HEK293T (cell line): ENCODE measurements around the gene SLC28A1.
A peak's percentile ranks its signal among the peaks of the same experiment; 100 is the strongest.

Experiments used
- CTCF ChIA-PET: fragments of 350-600 bp; formaldehyde crosslinking; extraction: SDS; loops from one replicate; lab custom pipeline; 2021; ENCODE audit warnings: antibody characterized with exemption, inconsistent platforms; lab: Yijun Ruan, JAX
- POLR2A ChIA-PET: fragments of 350-600 bp; formaldehyde crosslinking; extraction: SDS; loops from one replicate; lab custom pipeline; 2020; ENCODE audit warnings: antibody characterized with exemption, inconsistent platforms; lab: Yijun Ruan, JAX
- DNase-seq: peaks from one replicate; pipeline ENCODE4 v3.0.0; 2012; ENCODE audit warnings: mixed read lengths; ENCODE audit errors: extremely low spot score
- ARNT ChIP-seq: fragments of 450-650 bp; IDR thresholded peaks from 2 replicates; pipeline ENCODE4 v1.6.1; 2017; ENCODE audit warnings: mild to moderate bottlenecking
- BHLHE40 ChIP-seq: fragments of 450-650 bp; IDR thresholded peaks from 2 replicates; pipeline ENCODE4 v1.6.1; 2016; ENCODE audit warnings: mild to moderate bottlenecking, moderate library complexity, borderline replicate concordance
- CTBP1 ChIP-seq: fragments of 450-650 bp; IDR thresholded peaks from 2 replicates; pipeline ENCODE4 v1.6.1; 2016; ENCODE audit warnings: borderline replicate concordance
- ELF4 ChIP-seq: fragments of 450-650 bp; IDR thresholded peaks from 2 replicates; pipeline ENCODE4 v1.6.1; 2017; ENCODE audit warnings: antibody characterized with exemption
- FOXA1 ChIP-seq: fragments of 450-650 bp; IDR thresholded peaks from 2 replicates; pipeline ENCODE4 v1.6.1; 2016; ENCODE audit warnings: mild to moderate bottlenecking
- FOXK2 ChIP-seq: fragments of 450-650 bp; IDR thresholded peaks from 2 replicates; pipeline ENCODE4 v1.6.1; 2016; ENCODE audit warnings: mild to moderate bottlenecking
- FOXM1 ChIP-seq: fragments of 450-650 bp; IDR thresholded peaks from 2 replicates; pipeline ENCODE4 v1.6.1; 2017; ENCODE audit warnings: mild to moderate bottlenecking, borderline replicate concordance
- HDGF ChIP-seq: fragments of 450-650 bp; IDR thresholded peaks from 2 replicates; pipeline ENCODE4 v1.6.1; 2017; ENCODE audit warnings: antibody characterized with exemption, borderline replicate concordance
- L3MBTL2 ChIP-seq: fragments of 450-650 bp; conservative IDR thresholded peaks from 2 replicates; pipeline ENCODE4 v1.6.1; 2016; ENCODE audit warnings: mild to moderate bottlenecking
- LEF1 ChIP-seq: fragments of 450-650 bp; IDR thresholded peaks from 2 replicates; pipeline ENCODE4 v1.6.1; 2017; ENCODE audit warnings: mild to moderate bottlenecking, borderline replicate concordance
- NFRKB ChIP-seq: fragments of 450-650 bp; IDR thresholded peaks from 2 replicates; pipeline ENCODE4 v1.6.1; 2016; ENCODE audit warnings: mild to moderate bottlenecking, moderate library complexity
- PKNOX1 ChIP-seq: fragments of 450-650 bp; IDR thresholded peaks from 2 replicates; pipeline ENCODE4 v1.6.1; 2016
- SP1 ChIP-seq: fragments of 450-650 bp; IDR thresholded peaks from 2 replicates; pipeline ENCODE4 v1.6.1; 2017
- SUZ12 ChIP-seq: fragments of 450-650 bp; IDR thresholded peaks from 2 replicates; pipeline ENCODE4 v1.6.1; 2016; ENCODE audit warnings: mild to moderate bottlenecking
- TARDBP ChIP-seq: fragments of 450-650 bp; IDR thresholded peaks from 2 replicates; pipeline ENCODE4 v1.6.1; 2016
- ZNF384 ChIP-seq: fragments of 450-650 bp; IDR thresholded peaks from 2 replicates; pipeline ENCODE4 v1.6.1; 2016

Gene SLC28A1

GRCh38 chr15:84951736-84952135 lies 67.3 kb downstream of the SLC28A1 start:
- POLR2A ChIA-PET: no interaction called here
- CTCF ChIA-PET: interaction anchor here (1.0 to 2.7 kb wide), 3 partner anchors 26 to 93 kb away, joined by 3 to 7 read pairs (median 3); no protein-coding TSS in a partner anchor
- no peak for TF ChIP-seq NFRKB
- TF ChIP-seq BHLHE40: no peak
- TF ChIP-seq CTBP1: no peak
- no peak for DNase-seq

- ChIA-PET POLR2A (no interaction called here), CTCF (interaction anchor here (0.7 to 2.7 kb wide), 4 partner anchors 42 to 272 kb away, joined by 3 to 7 read pairs (median 4); no protein-coding TSS in a partner anchor)
- TF ChIP-seq ZNF384 (no peak), TARDBP (no peak), FOXM1 (no peak), FOXA1 (no peak), NFRKB (no peak), FOXK2 (no peak), LEF1 (no peak), HDGF (no peak), SUZ12 (no peak), ELF4 (no peak), CTBP1 (no peak), BHLHE40 (no peak), L3MBTL2 (no peak), PKNOX1 (no peak), SP1 (no peak)
- no peak for DNase-seq
These were observed 68.7 kb downstream of the SLC28A1 start for GRCh38 chr15:84953136-84953535.

DNA sequence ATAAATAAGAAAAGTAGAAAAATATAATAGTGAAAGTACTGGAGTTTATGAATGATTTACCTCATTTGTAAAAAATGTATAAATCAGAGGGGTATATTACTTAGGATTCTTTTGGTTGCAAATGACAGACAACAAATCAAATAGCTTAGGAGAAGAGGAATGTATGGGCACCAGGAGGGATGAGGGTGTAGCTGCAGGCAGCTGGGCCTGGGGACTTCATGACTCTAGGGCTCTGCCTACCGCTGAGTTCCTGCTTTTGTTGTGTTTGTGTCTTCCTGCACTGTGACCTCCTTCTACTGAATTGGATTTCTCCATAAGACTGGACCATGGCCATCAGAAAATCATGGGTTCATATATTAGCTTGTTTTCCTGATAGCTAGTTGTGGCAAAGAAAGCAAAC lies 69.3 kb downstream of the SLC28A1 start:
- POLR2A ChIA-PET: no interaction called here
- TF ChIP-seq PKNOX1: no peak
- TF ChIP-seq LEF1: no peak
- TF ChIP-seq HDGF: no peak
- TF ChIP-seq TARDBP: no peak
- TF ChIP-seq ARNT: no peak
- no peak for TF ChIP-seq SUZ12
- no peak for TF ChIP-seq ELF4
- TF ChIP-seq L3MBTL2: no peak
- no peak for TF ChIP-seq ZNF384
- no peak for DNase-seq
- CTCF ChIA-PET: interaction anchor here (0.7 to 2.7 kb wide), 3 partner anchors 53 to 273 kb away, joined by 3 to 7 read pairs (median 4); no protein-coding TSS in a partner anchor

- peak; percentile 84 for DNase-seq
- ChIA-PET CTCF (interaction anchor here (0.5 to 1.5 kb wide), 7 partner anchors 25 to 91 kb away, joined by 3 to 6 read pairs (median 5); no protein-coding TSS in a partner anchor), POLR2A (interaction anchor here (1.8 kb wide), 1 partner anchor 55 kb away, joined by 6 read pairs; no protein-coding TSS in a partner anchor)
- TF ChIP-seq ARNT: no peak
- no peak for TF ChIP-seq SUZ12
- no peak for TF ChIP-seq HDGF
- no peak for TF ChIP-seq BHLHE40
- TF ChIP-seq ZNF384: no peak
- no peak for TF ChIP-seq ELF4
These were observed 70.8 kb downstream of the SLC28A1 start for GRCh38 chr15:84955089-84955848.

- TF ChIP-seq SUZ12 (no peak), HDGF (no peak), SP1 (no peak), LEF1 (no peak), NFRKB (no peak), ZNF384 (no peak), FOXK2 (no peak), BHLHE40 (no peak), FOXM1 (no peak), FOXA1 (no peak), ELF4 (no peak), L3MBTL2 (no peak), ARNT (no peak)
- ChIA-PET CTCF (no interaction called here), POLR2A (interaction anchor here (1.8 kb wide), 1 partner anchor 54 kb away, joined by 6 read pairs; no protein-coding TSS in a partner anchor)
- DNase-seq: no peak
These were observed 71.7 kb downstream of the SLC28A1 start for GRCh38 chr15:84956199-84956598.

GRCh38 chr15:84960391-84961113 lies 76.1 kb downstream of the SLC28A1 start:
- ChIA-PET CTCF (no interaction called here), POLR2A (no interaction called here)

More at GRCh38 chr15:84960391-84961113, 76.1 kb downstream of the SLC28A1 start:
- TF ChIP-seq SUZ12 (no peak), FOXA1 (no peak), FOXM1 (no peak), ELF4 (no peak), FOXK2 (no peak), TARDBP (no peak), NFRKB (no peak), PKNOX1 (no peak), LEF1 (no peak)
- DNase-seq: no peak
